ENCODE data around the gene TMEM170B. TPM values are rescaled to one million over a fixed set of nuclear protein-coding genes. Genes with fewer than 3 reads are reported as not detected.

Gene TMEM170B
- total and polyA plus RNA-seq, 2 of the 8 experiments (the other 6 are each of a cell fraction or from before 2014, with no cell fraction given), result 0.80 to 4.3 TPM

DNA sequence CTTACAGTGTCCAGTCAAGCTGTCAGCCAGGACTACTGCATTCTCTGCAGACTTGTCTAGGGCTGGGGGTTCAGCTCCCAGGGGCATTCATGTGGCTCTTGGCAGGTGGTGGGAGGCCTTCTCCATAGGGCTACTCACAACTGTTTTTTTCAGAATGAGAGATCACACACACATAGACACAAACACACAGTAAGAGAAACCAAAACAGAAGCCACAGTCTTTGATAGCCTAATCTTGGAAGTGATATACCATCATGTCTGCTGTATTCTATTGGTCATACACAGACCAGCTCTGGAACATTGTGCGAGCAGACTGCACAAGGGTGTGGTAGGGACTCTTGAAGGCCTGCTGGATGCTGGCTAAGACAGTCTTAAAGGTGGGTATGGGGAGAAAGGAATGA is 13.5 kb downstream of the TMEM170B start:
- H3K4me1 ChIP-seq (replicated peaks in 1 of 4; ENCODE audit: control insufficient read depth in 3 of 4, insufficient read depth in 4 of 4, low read length in 3 of 4), result peaks cover 0 to 3% (median 0%) of the 10 kb centered on the region in 4 experiments; a peak in 1 of 7 replicates
- TF ChIP-seq KDM1A (IDR thresholded peaks at IDR 0.05; ENCODE audit: borderline replicate concordance, low read length) (no peak), SAP30 (IDR thresholded peaks at IDR 0.05; ENCODE audit: insufficient read depth, insufficient replicate concordance, low read length) (no peak), KDM5A (IDR thresholded peaks at IDR 0.05; ENCODE audit: low read length) (no peak), GABPA (IDR thresholded peaks at IDR 0.05; ENCODE audit: borderline replicate concordance, insufficient read depth, low read length) (no peak), POLR2AphosphoS5 (IDR thresholded peaks at IDR 0.05; ENCODE audit: low read depth, low read length) (no peak), CBX8 (IDR thresholded peaks at IDR 0.05; ENCODE audit: borderline replicate concordance, low read depth, low read length) (no peak), SIN3A (conservative IDR thresholded peaks at IDR 0.05 in 1 of 2, IDR thresholded peaks at IDR 0.05 in 1 of 2; ENCODE audit: low read depth in 1 of 2, low read length in 2 of 2) (no peak), RXRA (IDR thresholded peaks at IDR 0.05; ENCODE audit: insufficient read depth, low read depth, low read length) (no peak)
- TF ChIP-seq, protein P1, sequence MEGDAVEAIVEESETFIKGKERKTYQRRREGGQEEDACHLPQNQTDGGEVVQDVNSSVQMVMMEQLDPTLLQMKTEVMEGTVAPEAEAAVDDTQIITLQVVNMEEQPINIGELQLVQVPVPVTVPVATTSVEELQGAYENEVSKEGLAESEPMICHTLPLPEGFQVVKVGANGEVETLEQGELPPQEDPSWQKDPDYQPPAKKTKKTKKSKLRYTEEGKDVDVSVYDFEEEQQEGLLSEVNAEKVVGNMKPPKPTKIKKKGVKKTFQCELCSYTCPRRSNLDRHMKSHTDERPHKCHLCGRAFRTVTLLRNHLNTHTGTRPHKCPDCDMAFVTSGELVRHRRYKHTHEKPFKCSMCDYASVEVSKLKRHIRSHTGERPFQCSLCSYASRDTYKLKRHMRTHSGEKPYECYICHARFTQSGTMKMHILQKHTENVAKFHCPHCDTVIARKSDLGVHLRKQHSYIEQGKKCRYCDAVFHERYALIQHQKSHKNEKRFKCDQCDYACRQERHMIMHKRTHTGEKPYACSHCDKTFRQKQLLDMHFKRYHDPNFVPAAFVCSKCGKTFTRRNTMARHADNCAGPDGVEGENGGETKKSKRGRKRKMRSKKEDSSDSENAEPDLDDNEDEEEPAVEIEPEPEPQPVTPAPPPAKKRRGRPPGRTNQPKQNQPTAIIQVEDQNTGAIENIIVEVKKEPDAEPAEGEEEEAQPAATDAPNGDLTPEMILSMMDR (IDR thresholded peaks at IDR 0.05; ENCODE audit: control extremely low read depth in 1 of 3, insufficient read depth in 1 of 3, low read depth in 1 of 3, low read length in 3 of 3), result no peak
- TF ChIP-seq, protein P2, sequence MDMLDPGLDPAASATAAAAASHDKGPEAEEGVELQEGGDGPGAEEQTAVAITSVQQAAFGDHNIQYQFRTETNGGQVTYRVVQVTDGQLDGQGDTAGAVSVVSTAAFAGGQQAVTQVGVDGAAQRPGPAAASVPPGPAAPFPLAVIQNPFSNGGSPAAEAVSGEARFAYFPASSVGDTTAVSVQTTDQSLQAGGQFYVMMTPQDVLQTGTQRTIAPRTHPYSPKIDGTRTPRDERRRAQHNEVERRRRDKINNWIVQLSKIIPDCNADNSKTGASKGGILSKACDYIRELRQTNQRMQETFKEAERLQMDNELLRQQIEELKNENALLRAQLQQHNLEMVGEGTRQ (IDR thresholded peaks at IDR 0.05; ENCODE audit: low read length), result no peak

More for the DNA sequence above, 13.5 kb downstream of the TMEM170B start:
- Histone ChIP-seq H3K23ac (ENCODE audit: insufficient read length) (no peak overlapping the region), H3K9me3 (ENCODE audit: insufficient read depth in 2 of 2, low read depth in 1 of 2, low read length in 1 of 2) (no peaks in the 10 kb centered on the region), H4K20me1 (replicated peaks in 1 of 2; ENCODE audit: control insufficient read depth in 1 of 2, insufficient read depth in 2 of 2, low read length in 2 of 2) (no peaks in the 10 kb centered on the region), H3K79me2 (ENCODE audit: control insufficient read depth in 1 of 2, insufficient read depth in 2 of 2, low read length in 2 of 2) (peaks cover 0 to 3% of the 10 kb centered on the region in 2 experiments; a peak in 1 of 4 replicates), H3K4me3 (ENCODE audit: extremely low read depth in 1 of 4, insufficient read depth in 2 of 4, low read depth in 3 of 4, low read length in 4 of 4) (no peak overlapping the region), H2BK15ac (ENCODE audit: low read length) (no peak overlapping the region), H2BK120ac (replicated peaks; ENCODE audit: low read depth, low read length) (no peak overlapping the region), H3K56ac (replicated peaks; ENCODE audit: insufficient read length, low read depth, low read length) (no peak overlapping the region), H3K14ac (ENCODE audit: insufficient read length) (no peak overlapping the region), H3K79me1 (ENCODE audit: low read depth, low read length) (no peaks in the 10 kb centered on the region), H4K8ac (ENCODE audit: extremely low read depth, insufficient read depth, low read length) (no peak overlapping the region), H4K5ac (ENCODE audit: insufficient read length, low read depth, low read length) (no peak overlapping the region), H2BK12ac (ENCODE audit: low read depth, low read length) (no peak overlapping the region), H2BK20ac (ENCODE audit: low read length) (no peak overlapping the region), H2AFZ (ENCODE audit: low read length) (no peak overlapping the region), H3K4me2 (ENCODE audit: insufficient read depth in 1 of 2, low read depth in 2 of 2, low read length in 2 of 2) (no peak overlapping the region), H3K27me3 (replicated peaks in 1 of 4; ENCODE audit: control insufficient read depth in 3 of 4, extremely low read depth in 1 of 4, insufficient read depth in 3 of 4, low read length in 3 of 4) (no peaks in the 10 kb centered on the region), H4K91ac (replicated peaks; ENCODE audit: insufficient read length, low read length) (no peak overlapping the region), H2AK5ac (ENCODE audit: low read depth, low read length) (no peak overlapping the region), H3K18ac (ENCODE audit: extremely low read depth, low read length) (no peak overlapping the region), H3K4ac (replicated peaks; ENCODE audit: insufficient read length, low read depth, low read length) (no peak overlapping the region), H3K27ac (ENCODE audit: low read depth, low read length) (no peak overlapping the region), H2BK5ac (ENCODE audit: low read depth, low read length) (no peak overlapping the region), H3K36me3 (ENCODE audit: control insufficient read depth in 2 of 4, insufficient read depth in 4 of 4, low read length in 3 of 4) (no peaks in the 10 kb centered on the region), H3K23me2 (ENCODE audit: low read depth, low read length) (no peaks in the 10 kb centered on the region), H3K9ac (replicated peaks in 1 of 4; ENCODE audit: extremely low read depth in 1 of 4, low read depth in 3 of 4, low read length in 3 of 4) (no peak overlapping the region)
- POLR2A ChIA-PET (ENCODE audit: partially characterized antibody), result no interaction called here
- WGBS, 2 experiments (ENCODE audit: extremely low coverage in 1 of 2, insufficient coverage in 1 of 2, insufficient read length in 1 of 2, insufficient replicate concordance in 2 of 2, low coverage in 1 of 2, low lambda C conversion rate in 2 of 2, missing lambda C conversion rate in 1 of 2), result 75% methylated on average over 1 of the region's 1 CpG; no CpG with 5 or more reads in 1 of the 2 experiments
- DNase-seq (ENCODE audit: low read depth in 1 of 2, low spot score in 2 of 2) (no peak), FAIRE-seq (no peak)
- CTCF ChIA-PET (ENCODE audit: partially characterized antibody), result interaction anchor here (0.9 to 1.3 kb wide), 2 partner anchors 24 to 736 kb away, joined by 3 read pairs; no protein-coding TSS in a partner anchor
